Ishikawa (cell line): ENCODE data around the gene CATSPERB.

Source experiments
- CEBPB ChIP-seq: IDR thresholded peaks from 2 replicates; pipeline ENCODE4 v1.6.1; 2012
- CREB1 ChIP-seq: IDR thresholded peaks from 2 replicates; pipeline ENCODE4 v1.6.1; 2012; ENCODE audit warnings: low read depth
- EGR1 ChIP-seq: IDR thresholded peaks from 2 replicates; pipeline ENCODE4 v1.6.1; 2012
- EP300 ChIP-seq: IDR thresholded peaks from 2 replicates; pipeline ENCODE4 v1.6.1; 2012; ENCODE audit warnings: borderline replicate concordance
- FOXM1 ChIP-seq: IDR thresholded peaks from 2 replicates; pipeline ENCODE4 v1.6.1; 2012; ENCODE audit warnings: low read depth, borderline replicate concordance
- NFIC ChIP-seq: IDR thresholded peaks from 2 replicates; pipeline ENCODE4 v1.6.1; 2012
- RAD21 ChIP-seq: IDR thresholded peaks from 2 replicates; pipeline ENCODE4 v1.6.1; 2012; ENCODE audit warnings: low read depth
- TAF1 ChIP-seq: IDR thresholded peaks from 2 replicates; pipeline ENCODE4 v1.6.1; 2012; ENCODE audit warnings: low read depth, mild to moderate bottlenecking
- TCF12 ChIP-seq: IDR thresholded peaks from 2 replicates; pipeline ENCODE4 v1.6.1; 2012; ENCODE audit warnings: low read depth
- TEAD4 ChIP-seq: IDR thresholded peaks from 2 replicates; pipeline ENCODE4 v1.6.1; 2012
- USF1 ChIP-seq: IDR thresholded peaks from 2 replicates; pipeline ENCODE4 v1.6.1; 2012
- YY1 ChIP-seq: IDR thresholded peaks from 2 replicates; pipeline ENCODE4 v1.6.1; 2012; ENCODE audit warnings: low read depth
- ZBTB7A ChIP-seq: IDR thresholded peaks from 2 replicates; pipeline ENCODE4 v1.6.1; 2012; ENCODE audit warnings: low read depth
- TF ChIP-seq, protein P1 (sequence below): IDR thresholded peaks from 2 replicates; pipeline ENCODE4 v1.6.1; 2012
- TF ChIP-seq, protein P2 (sequence below): IDR thresholded peaks from 2 replicates; pipeline ENCODE4 v1.6.1; 2012; ENCODE audit warnings: low read depth, mild to moderate bottlenecking

CATSPERB gene

DNA sequence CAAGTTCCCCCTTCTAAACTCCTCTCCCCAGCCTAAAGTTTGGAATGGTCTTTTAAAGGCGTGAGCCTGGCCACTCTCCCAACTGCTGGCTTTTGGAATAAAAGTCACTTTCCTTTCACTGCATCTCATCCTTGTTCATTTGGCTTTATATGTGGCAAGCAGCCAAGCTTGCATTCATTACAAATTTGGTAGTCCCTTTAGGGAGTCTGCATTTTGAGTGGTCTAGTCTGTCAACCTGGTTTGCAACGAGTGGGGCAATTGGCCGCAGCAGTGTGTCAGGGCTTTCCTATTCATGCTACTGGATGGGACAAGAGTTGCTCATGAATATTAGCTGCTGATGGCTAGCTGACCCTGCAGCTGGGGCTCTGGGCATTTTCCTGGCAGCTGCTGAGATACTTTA, 57.0 kb downstream of the CATSPERB start:
- TF ChIP-seq TEAD4 (no peak), CEBPB (no peak), EP300 (no peak), FOXM1 (no peak), USF1 (no peak), ZBTB7A (no peak), YY1 (no peak), TAF1 (no peak), NFIC (no peak)
- TF ChIP-seq, protein P1, sequence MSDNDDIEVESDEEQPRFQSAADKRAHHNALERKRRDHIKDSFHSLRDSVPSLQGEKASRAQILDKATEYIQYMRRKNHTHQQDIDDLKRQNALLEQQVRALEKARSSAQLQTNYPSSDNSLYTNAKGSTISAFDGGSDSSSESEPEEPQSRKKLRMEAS, result no peak
- TF ChIP-seq, protein P2, sequence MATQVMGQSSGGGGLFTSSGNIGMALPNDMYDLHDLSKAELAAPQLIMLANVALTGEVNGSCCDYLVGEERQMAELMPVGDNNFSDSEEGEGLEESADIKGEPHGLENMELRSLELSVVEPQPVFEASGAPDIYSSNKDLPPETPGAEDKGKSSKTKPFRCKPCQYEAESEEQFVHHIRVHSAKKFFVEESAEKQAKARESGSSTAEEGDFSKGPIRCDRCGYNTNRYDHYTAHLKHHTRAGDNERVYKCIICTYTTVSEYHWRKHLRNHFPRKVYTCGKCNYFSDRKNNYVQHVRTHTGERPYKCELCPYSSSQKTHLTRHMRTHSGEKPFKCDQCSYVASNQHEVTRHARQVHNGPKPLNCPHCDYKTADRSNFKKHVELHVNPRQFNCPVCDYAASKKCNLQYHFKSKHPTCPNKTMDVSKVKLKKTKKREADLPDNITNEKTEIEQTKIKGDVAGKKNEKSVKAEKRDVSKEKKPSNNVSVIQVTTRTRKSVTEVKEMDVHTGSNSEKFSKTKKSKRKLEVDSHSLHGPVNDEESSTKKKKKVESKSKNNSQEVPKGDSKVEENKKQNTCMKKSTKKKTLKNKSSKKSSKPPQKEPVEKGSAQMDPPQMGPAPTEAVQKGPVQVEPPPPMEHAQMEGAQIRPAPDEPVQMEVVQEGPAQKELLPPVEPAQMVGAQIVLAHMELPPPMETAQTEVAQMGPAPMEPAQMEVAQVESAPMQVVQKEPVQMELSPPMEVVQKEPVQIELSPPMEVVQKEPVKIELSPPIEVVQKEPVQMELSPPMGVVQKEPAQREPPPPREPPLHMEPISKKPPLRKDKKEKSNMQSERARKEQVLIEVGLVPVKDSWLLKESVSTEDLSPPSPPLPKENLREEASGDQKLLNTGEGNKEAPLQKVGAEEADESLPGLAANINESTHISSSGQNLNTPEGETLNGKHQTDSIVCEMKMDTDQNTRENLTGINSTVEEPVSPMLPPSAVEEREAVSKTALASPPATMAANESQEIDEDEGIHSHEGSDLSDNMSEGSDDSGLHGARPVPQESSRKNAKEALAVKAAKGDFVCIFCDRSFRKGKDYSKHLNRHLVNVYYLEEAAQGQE, result no peak

DNA sequence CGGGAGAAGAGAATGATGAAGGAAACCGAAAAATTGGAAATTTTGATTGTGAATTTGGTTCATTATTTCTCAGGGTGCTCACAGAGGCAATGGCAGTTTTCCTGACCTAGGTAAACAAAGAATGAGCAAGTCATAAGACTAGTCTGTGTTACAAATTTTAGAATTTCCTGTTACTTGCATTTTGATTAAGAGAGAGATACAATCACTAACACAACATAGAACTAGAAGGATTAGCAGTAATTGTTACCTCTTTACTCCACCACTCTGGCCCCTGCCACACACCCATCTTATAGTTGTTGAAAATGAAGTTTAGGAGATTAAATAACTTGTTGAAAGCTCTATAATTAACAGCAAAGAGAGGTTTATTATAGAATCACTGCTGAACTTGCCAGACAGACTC, 62.0 kb downstream of the CATSPERB start:
- TF ChIP-seq EGR1, result no peak
- TF ChIP-seq ZBTB7A, result no peak
- TF ChIP-seq USF1, result no peak
- TF ChIP-seq TCF12, result no peak
- no peak for TF ChIP-seq NFIC
- no peak for TF ChIP-seq FOXM1
- no peak for TF ChIP-seq YY1
- TF ChIP-seq TAF1, result no peak
- TF ChIP-seq TEAD4, result no peak

DNA sequence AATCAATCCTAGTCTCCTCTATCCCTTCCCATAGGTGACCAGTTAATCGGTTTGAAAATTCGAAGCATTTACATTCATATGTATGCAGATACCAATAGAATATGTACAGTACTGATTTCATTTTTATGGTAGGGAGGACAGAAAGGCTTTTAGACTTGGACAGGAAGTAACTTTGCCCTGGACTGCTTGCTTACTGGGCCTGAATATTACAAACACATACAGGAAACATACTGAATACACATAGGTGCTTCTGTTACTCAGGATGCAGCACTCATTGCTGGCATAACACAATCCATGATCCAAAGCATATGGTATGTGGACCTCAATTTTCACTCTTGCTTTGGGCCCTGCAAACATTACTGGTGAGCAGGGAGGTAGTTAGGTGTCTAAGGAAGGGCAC, 71.1 kb downstream of the CATSPERB start:
- TF ChIP-seq ZBTB7A, result no peak
- TF ChIP-seq TCF12, result no peak
- TF ChIP-seq CREB1, result no peak
- TF ChIP-seq YY1, result no peak
- TF ChIP-seq, protein P2, result no peak
- TF ChIP-seq, protein P1, result no peak
- TF ChIP-seq CEBPB, result no peak
- no peak for TF ChIP-seq USF1

GRCh38 chr14:91654836-91655235, 77.0 kb downstream of the CATSPERB start:
- TF ChIP-seq, protein P2, result no peak
- TF ChIP-seq FOXM1, result no peak
- no peak for TF ChIP-seq USF1

DNA sequence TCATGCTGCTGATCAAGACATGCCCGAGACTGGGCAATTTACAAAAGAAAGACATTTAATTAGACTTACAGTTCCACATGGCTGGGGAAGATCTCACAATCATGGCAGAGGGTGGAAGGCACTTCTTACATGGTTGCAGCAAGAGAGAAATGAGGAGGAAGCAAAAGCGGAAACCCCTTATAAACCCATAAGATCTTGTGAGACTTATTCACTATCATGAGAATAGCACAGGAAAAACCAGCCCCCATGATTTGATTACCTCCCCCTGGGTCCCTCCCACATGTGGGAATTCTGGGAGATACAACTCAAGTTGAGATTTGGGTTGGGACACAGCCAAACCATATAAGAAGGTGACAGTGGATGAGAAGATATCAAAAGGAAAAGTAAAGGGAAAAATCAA, 78.4 kb downstream of the CATSPERB start:
- TF ChIP-seq USF1 (no peak), EP300 (no peak), YY1 (no peak), TCF12 (no peak), RAD21 (no peak), ZBTB7A (no peak), TEAD4 (no peak), EGR1 (no peak)
